ENCODE measurements around the gene KRT7. TPM values are rescaled to one million over a fixed set of nuclear protein-coding genes. Genes with fewer than 3 reads are reported as not detected.

The KRT7 gene
- total RNA-seq, 1 donor from 2014 or later, result not detected

- Mint-ChIP-seq H3K27me3 (ENCODE audit: low read depth) (peaks cover 7% of the 10 kb centered on the region), H3K4me1 (peaks cover 15% of the 10 kb centered on the region), H3K27ac (ENCODE audit: unreplicated experiment) (peak overlapping the region; percentile 83), H3K9me3 (no peaks in the 10 kb centered on the region), H3K36me3 (ENCODE audit: low read depth) (no peaks in the 10 kb centered on the region), H3K4me3 (no peak overlapping the region)
- TF ChIP-seq CTCF (conservative IDR thresholded peaks at IDR 0.05), result no peak
- no peak for DNase-seq (ENCODE audit: low read depth, low spot score)
Measured at GRCh38 chr12:52200781-52201450, 32.1 kb upstream of the KRT7 start.

GRCh38 chr12:52201451-52201839 is 31.6 kb upstream of the KRT7 start:
- Mint-ChIP-seq H3K4me1 (peaks cover 15% of the 10 kb centered on the region), H3K36me3 (ENCODE audit: low read depth) (no peaks in the 10 kb centered on the region), H3K4me3 (no peak overlapping the region), H3K9me3 (no peaks in the 10 kb centered on the region), H3K27ac (ENCODE audit: unreplicated experiment) (peak overlapping the region; percentile 68), H3K27me3 (ENCODE audit: low read depth) (peaks cover 7% of the 10 kb centered on the region)
- no peak for TF ChIP-seq CTCF (conservative IDR thresholded peaks at IDR 0.05)
- DNase-seq (ENCODE audit: low read depth, low spot score), result no peak

GRCh38 chr12:52202361-52203078 is 30.5 kb upstream of the KRT7 start:
- peak overlapping the region; percentile 96 for H3K27ac Mint-ChIP-seq (ENCODE audit: unreplicated experiment)
- H3K27me3 Mint-ChIP-seq (ENCODE audit: low read depth), result peaks cover 7% of the 10 kb centered on the region
- no peak overlapping the region for H3K4me3 Mint-ChIP-seq
- no peak for DNase-seq (ENCODE audit: low read depth, low spot score)
- peaks cover 15% of the 10 kb centered on the region for H3K4me1 Mint-ChIP-seq
- no peaks in the 10 kb centered on the region for H3K36me3 Mint-ChIP-seq (ENCODE audit: low read depth)
- TF ChIP-seq CTCF (conservative IDR thresholded peaks at IDR 0.05), result no peak
- no peaks in the 10 kb centered on the region for H3K9me3 Mint-ChIP-seq

- no peak for TF ChIP-seq CTCF (conservative IDR thresholded peaks at IDR 0.05)
Measured at GRCh38 chr12:52203079-52203921, 29.7 kb upstream of the KRT7 start.

GRCh38 chr12:52204095-52204930 is 28.7 kb upstream of the KRT7 start:
- no peaks in the 10 kb centered on the region for H3K9me3 Mint-ChIP-seq
- no peak for TF ChIP-seq CTCF (conservative IDR thresholded peaks at IDR 0.05)
- H3K27ac Mint-ChIP-seq (ENCODE audit: unreplicated experiment), result no peak overlapping the region

More at GRCh38 chr12:52203079-52203921, 29.7 kb upstream of the KRT7 start:
- peaks cover 15% of the 10 kb centered on the region for H3K4me1 Mint-ChIP-seq
- no peaks in the 10 kb centered on the region for H3K9me3 Mint-ChIP-seq
- no peak overlapping the region for H3K4me3 Mint-ChIP-seq
- peak overlapping the region; percentile 96 for H3K27ac Mint-ChIP-seq (ENCODE audit: unreplicated experiment)
- DNase-seq (ENCODE audit: low read depth, low spot score), result no peak
- H3K27me3 Mint-ChIP-seq (ENCODE audit: low read depth), result peaks cover 7% of the 10 kb centered on the region
- no peaks in the 10 kb centered on the region for H3K36me3 Mint-ChIP-seq (ENCODE audit: low read depth)

More at GRCh38 chr12:52204095-52204930, 28.7 kb upstream of the KRT7 start:
- Mint-ChIP-seq H3K4me1 (peaks cover 11% of the 10 kb centered on the region), H3K36me3 (ENCODE audit: low read depth) (no peaks in the 10 kb centered on the region), H3K27me3 (ENCODE audit: low read depth) (peaks cover 11% of the 10 kb centered on the region), H3K4me3 (no peak overlapping the region)
- DNase-seq (ENCODE audit: low read depth, low spot score), result no peak

All from neural crest cell (in vitro differentiated cells).